Measurements from ENCODE around the gene ENAH. TPM values are rescaled to one million over a fixed set of nuclear protein-coding genes. Genes with fewer than 3 reads are reported as not detected.
A peak's percentile ranks its signal among the peaks of the same experiment; 100 is the strongest.

ENAH gene
- total and polyA plus RNA-seq, 9 of the 15 experiments (the other 6 are each of a cell fraction or from before 2014, with no cell fraction given): 0.03 to 1.2 (median 0.15) TPM

DNA sequence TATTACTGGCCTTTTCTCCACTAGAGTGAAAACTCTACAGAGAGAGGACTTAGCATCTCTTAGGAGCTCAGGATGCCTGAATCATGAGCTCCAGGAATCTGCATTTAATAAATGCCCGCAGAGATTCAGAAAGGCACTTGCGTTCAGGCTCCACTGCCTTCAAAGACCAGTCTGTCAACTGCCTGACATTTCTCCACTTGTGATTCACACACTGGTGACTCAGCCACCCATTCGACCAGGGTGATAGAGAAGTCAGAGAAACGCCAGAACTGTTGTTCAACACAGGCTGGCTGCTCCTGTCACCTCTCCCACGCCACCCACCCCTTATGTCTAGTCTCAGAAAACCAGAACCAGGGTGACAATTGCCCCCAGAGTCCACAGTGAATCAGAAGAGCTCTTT lies 198.2 kb downstream of the ENAH start (continued):
- TF ChIP-seq, protein P1, sequence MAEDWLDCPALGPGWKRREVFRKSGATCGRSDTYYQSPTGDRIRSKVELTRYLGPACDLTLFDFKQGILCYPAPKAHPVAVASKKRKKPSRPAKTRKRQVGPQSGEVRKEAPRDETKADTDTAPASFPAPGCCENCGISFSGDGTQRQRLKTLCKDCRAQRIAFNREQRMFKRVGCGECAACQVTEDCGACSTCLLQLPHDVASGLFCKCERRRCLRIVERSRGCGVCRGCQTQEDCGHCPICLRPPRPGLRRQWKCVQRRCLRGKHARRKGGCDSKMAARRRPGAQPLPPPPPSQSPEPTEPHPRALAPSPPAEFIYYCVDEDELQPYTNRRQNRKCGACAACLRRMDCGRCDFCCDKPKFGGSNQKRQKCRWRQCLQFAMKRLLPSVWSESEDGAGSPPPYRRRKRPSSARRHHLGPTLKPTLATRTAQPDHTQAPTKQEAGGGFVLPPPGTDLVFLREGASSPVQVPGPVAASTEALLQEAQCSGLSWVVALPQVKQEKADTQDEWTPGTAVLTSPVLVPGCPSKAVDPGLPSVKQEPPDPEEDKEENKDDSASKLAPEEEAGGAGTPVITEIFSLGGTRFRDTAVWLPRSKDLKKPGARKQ (CRISPR knock-in tag; IDR thresholded peaks at IDR 0.05): no peak
- TF ChIP-seq MCM7 (IDR thresholded peaks at IDR 0.05) (no peak), BCL6 (CRISPR knock-in tag; IDR thresholded peaks at IDR 0.05) (no peak), ARHGAP35 (IDR thresholded peaks at IDR 0.05; ENCODE audit: partially characterized antibody) (no peak), RBM25 (IDR thresholded peaks at IDR 0.05; ENCODE audit: low read depth, low read length, severe bottlenecking) (no peak), ZBTB1 (CRISPR knock-in tag; IDR thresholded peaks at IDR 0.05; ENCODE audit: borderline replicate concordance, low read depth) (no peak), TEAD1 (CRISPR knock-in tag; IDR thresholded peaks at IDR 0.05) (no peak), CBX1 (IDR thresholded peaks at IDR 0.05; ENCODE audit: low read depth) (no peak), CBFA2T3 (IDR thresholded peaks at IDR 0.05) (peak; percentile 32), HNRNPL (IDR thresholded peaks at IDR 0.05; ENCODE audit: low read depth, low read length) (no peak), GATAD2B (IDR thresholded peaks at IDR 0.05; ENCODE audit: borderline replicate concordance) (no peak), ELF2 (CRISPR knock-in tag; IDR thresholded peaks at IDR 0.05) (no peak; the same call in 1 of the 2 replicates), ZNF146 (CRISPR knock-in tag; IDR thresholded peaks at IDR 0.05; ENCODE audit: unreplicated experiment) (no peak), ADNP (tag; IDR thresholded peaks at IDR 0.05) (no peak), BRD9 (IDR thresholded peaks at IDR 0.05; ENCODE audit: low read depth, partially characterized antibody) (no peak), TAF7 (tag; IDR thresholded peaks at IDR 0.05) (no peak), MYBL2 (IDR thresholded peaks at IDR 0.05; ENCODE audit: low read depth) (no peak), MYBL2 (CRISPR knock-in tag; IDR thresholded peaks at IDR 0.05; ENCODE audit: borderline replicate concordance) (no peak), HDAC2 (IDR thresholded peaks at IDR 0.05) (no peak), ZNF77 (CRISPR knock-in tag; IDR thresholded peaks at IDR 0.05) (no peak), ZNF134 (CRISPR knock-in tag; conservative IDR thresholded peaks at IDR 0.05) (no peak)
- TF ChIP-seq, protein P2, sequence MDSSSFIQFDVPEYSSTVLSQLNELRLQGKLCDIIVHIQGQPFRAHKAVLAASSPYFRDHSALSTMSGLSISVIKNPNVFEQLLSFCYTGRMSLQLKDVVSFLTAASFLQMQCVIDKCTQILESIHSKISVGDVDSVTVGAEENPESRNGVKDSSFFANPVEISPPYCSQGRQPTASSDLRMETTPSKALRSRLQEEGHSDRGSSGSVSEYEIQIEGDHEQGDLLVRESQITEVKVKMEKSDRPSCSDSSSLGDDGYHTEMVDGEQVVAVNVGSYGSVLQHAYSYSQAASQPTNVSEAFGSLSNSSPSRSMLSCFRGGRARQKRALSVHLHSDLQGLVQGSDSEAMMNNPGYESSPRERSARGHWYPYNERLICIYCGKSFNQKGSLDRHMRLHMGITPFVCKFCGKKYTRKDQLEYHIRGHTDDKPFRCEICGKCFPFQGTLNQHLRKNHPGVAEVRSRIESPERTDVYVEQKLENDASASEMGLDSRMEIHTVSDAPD (CRISPR knock-in tag; IDR thresholded peaks at IDR 0.05): no peak
- TF ChIP-seq, protein P3, sequence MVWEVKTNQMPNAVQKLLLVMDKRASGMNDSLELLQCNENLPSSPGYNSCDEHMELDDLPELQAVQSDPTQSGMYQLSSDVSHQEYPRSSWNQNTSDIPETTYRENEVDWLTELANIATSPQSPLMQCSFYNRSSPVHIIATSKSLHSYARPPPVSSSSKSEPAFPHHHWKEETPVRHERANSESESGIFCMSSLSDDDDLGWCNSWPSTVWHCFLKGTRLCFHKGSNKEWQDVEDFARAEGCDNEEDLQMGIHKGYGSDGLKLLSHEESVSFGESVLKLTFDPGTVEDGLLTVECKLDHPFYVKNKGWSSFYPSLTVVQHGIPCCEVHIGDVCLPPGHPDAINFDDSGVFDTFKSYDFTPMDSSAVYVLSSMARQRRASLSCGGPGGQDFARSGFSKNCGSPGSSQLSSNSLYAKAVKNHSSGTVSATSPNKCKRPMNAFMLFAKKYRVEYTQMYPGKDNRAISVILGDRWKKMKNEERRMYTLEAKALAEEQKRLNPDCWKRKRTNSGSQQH (CRISPR knock-in tag; IDR thresholded peaks at IDR 0.05): no peak
- TF ChIP-seq, protein P4, sequence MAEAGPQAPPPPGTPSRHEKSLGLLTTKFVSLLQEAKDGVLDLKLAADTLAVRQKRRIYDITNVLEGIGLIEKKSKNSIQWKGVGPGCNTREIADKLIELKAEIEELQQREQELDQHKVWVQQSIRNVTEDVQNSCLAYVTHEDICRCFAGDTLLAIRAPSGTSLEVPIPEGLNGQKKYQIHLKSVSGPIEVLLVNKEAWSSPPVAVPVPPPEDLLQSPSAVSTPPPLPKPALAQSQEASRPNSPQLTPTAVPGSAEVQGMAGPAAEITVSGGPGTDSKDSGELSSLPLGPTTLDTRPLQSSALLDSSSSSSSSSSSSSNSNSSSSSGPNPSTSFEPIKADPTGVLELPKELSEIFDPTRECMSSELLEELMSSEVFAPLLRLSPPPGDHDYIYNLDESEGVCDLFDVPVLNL (CRISPR knock-in tag; IDR thresholded peaks at IDR 0.05; ENCODE audit: low read depth): no peak
- TF ChIP-seq, protein P5, sequence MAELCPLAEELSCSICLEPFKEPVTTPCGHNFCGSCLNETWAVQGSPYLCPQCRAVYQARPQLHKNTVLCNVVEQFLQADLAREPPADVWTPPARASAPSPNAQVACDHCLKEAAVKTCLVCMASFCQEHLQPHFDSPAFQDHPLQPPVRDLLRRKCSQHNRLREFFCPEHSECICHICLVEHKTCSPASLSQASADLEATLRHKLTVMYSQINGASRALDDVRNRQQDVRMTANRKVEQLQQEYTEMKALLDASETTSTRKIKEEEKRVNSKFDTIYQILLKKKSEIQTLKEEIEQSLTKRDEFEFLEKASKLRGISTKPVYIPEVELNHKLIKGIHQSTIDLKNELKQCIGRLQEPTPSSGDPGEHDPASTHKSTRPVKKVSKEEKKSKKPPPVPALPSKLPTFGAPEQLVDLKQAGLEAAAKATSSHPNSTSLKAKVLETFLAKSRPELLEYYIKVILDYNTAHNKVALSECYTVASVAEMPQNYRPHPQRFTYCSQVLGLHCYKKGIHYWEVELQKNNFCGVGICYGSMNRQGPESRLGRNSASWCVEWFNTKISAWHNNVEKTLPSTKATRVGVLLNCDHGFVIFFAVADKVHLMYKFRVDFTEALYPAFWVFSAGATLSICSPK (IDR thresholded peaks at IDR 0.05; ENCODE audit: borderline replicate concordance): no peak
